GM11168 (cell line): ENCODE data around the gene WDR86.

ENCODE experiments used
- in situ Hi-C: fragments of 300-500 bp; cut with MboI; formaldehyde crosslinking; loops from one replicate; pipeline ENCODE4 v1.12.0; 2022; ENCODE audit warnings: low sequenced_read_pairs; ENCODE audit not compliant: unreplicated experiment

The WDR86 gene

GRCh38 chr7:151366166-151366879 is 43.5 kb downstream of the WDR86 start:
- in situ Hi-C loops: loop anchor here (25.0 kb wide), 1 partner anchor 396 kb away; no protein-coding TSS in a partner anchor

- in situ Hi-C loops: loop anchor here (25.0 kb wide), 1 partner anchor 399 kb away; no protein-coding TSS in a partner anchor
These were observed 46.7 kb downstream of the WDR86 start for GRCh38 chr7:151363182-151363581.

- in situ Hi-C loops: loop anchor here (25.0 kb wide), 1 partner anchor 401 kb away; no protein-coding TSS in a partner anchor
These were observed 48.5 kb downstream of the WDR86 start for GRCh38 chr7:151361193-151361959.

GRCh38 chr7:151352512-151352911 is 57.3 kb downstream of the WDR86 start:
- in situ Hi-C loops: loop anchor here (25.0 kb wide), 1 partner anchor 410 kb away; no protein-coding TSS in a partner anchor

- in situ Hi-C loops: loop anchor here (25.0 kb wide), 1 partner anchor 410 kb away; no protein-coding TSS in a partner anchor
These were observed 57.9 kb downstream of the WDR86 start for GRCh38 chr7:151351967-151352366.

GRCh38 chr7:151351027-151351426 is 58.8 kb downstream of the WDR86 start:
- in situ Hi-C loops: loop anchor here (25.0 kb wide), 1 partner anchor 411 kb away; no protein-coding TSS in a partner anchor

GRCh38 chr7:151349507-151349853 is 60.4 kb downstream of the WDR86 start:
- in situ Hi-C loops: no loop called here

- in situ Hi-C loops: no loop called here
These were observed 60.9 kb downstream of the WDR86 start for GRCh38 chr7:151348970-151349369.

GRCh38 chr7:151347200-151347599 is 62.6 kb downstream of the WDR86 start:
- in situ Hi-C loops: no loop called here

- in situ Hi-C loops: no loop called here
These were observed 63.4 kb downstream of the WDR86 start for GRCh38 chr7:151346470-151346769.

GRCh38 chr7:151345576-151346469 is 64.0 kb downstream of the WDR86 start:
- in situ Hi-C loops: no loop called here

- in situ Hi-C loops: no loop called here
These were observed 66.3 kb downstream of the WDR86 start for GRCh38 chr7:151343516-151343915.

GRCh38 chr7:151342811-151343210 is 67.0 kb downstream of the WDR86 start:
- in situ Hi-C loops: no loop called here

- in situ Hi-C loops: no loop called here
These were observed 67.7 kb downstream of the WDR86 start for GRCh38 chr7:151342102-151342646.

GRCh38 chr7:151341357-151342101 is 68.3 kb downstream of the WDR86 start, which contains the start of gene NUB1:
NUB1 (plus strand) TSS chr7:151341812; CDS start chr7:151345350, 3,538 bp downstream.
- in situ Hi-C loops: no loop called here

GRCh38 chr7:151340794-151341356 is 69.0 kb downstream of the WDR86 start:
- in situ Hi-C loops: no loop called here

GRCh38 chr7:151339651-151340382 is 70.0 kb downstream of the WDR86 start:
- in situ Hi-C loops: no loop called here

- in situ Hi-C loops: no loop called here
These were observed 71.0 kb downstream of the WDR86 start for GRCh38 chr7:151338809-151339208.
